Measurements from ENCODE around the gene UBL4B.

Gene UBL4B

GRCh38 chr1:110083866-110084226 lies 28.4 kb upstream of the UBL4B start:
- ChIA-PET CTCF (no interaction called here), POLR2A (no interaction called here)
- DNase-seq (ENCODE audit: extremely low spot score): no peak
- no peak for TF ChIP-seq HDGF (IDR thresholded peaks at IDR 0.05; ENCODE audit: borderline replicate concordance)
- TF ChIP-seq SUZ12 (IDR thresholded peaks at IDR 0.05): no peak
- no peak for TF ChIP-seq FOXM1 (IDR thresholded peaks at IDR 0.05; ENCODE audit: borderline replicate concordance)
- TF ChIP-seq BHLHE40 (IDR thresholded peaks at IDR 0.05; ENCODE audit: borderline replicate concordance): no peak
- no peak for TF ChIP-seq CTBP1 (IDR thresholded peaks at IDR 0.05; ENCODE audit: borderline replicate concordance)
- no peak for TF ChIP-seq ARNT (IDR thresholded peaks at IDR 0.05)
- no peak for TF ChIP-seq FOXK2 (IDR thresholded peaks at IDR 0.05)
- TF ChIP-seq NFRKB (IDR thresholded peaks at IDR 0.05): no peak
- no peak for TF ChIP-seq SP1 (IDR thresholded peaks at IDR 0.05)
- TF ChIP-seq TARDBP (IDR thresholded peaks at IDR 0.05): no peak
- TF ChIP-seq ELF4 (IDR thresholded peaks at IDR 0.05): no peak
- TF ChIP-seq PKNOX1 (IDR thresholded peaks at IDR 0.05): no peak
- no peak for TF ChIP-seq LEF1 (IDR thresholded peaks at IDR 0.05; ENCODE audit: borderline replicate concordance)
- TF ChIP-seq FOXA1 (IDR thresholded peaks at IDR 0.05): no peak

GRCh38 chr1:110084227-110085078 lies 27.8 kb upstream of the UBL4B start:
- TF ChIP-seq BHLHE40 (IDR thresholded peaks at IDR 0.05; ENCODE audit: borderline replicate concordance) (no peak), L3MBTL2 (conservative IDR thresholded peaks at IDR 0.05) (no peak)
- ChIA-PET CTCF (no interaction called here), POLR2A (no interaction called here)
- DNase-seq (ENCODE audit: extremely low spot score): no peak

- ChIA-PET POLR2A (no interaction called here), CTCF (interaction anchor here (8.3 kb wide), 1 partner anchor 17 kb away, joined by 104 read pairs; no protein-coding TSS in a partner anchor)
- no peak for TF ChIP-seq TARDBP (IDR thresholded peaks at IDR 0.05)
- no peak for TF ChIP-seq FOXM1 (IDR thresholded peaks at IDR 0.05; ENCODE audit: borderline replicate concordance)
- no peak for TF ChIP-seq SUZ12 (IDR thresholded peaks at IDR 0.05)
- TF ChIP-seq NFRKB (IDR thresholded peaks at IDR 0.05): no peak
- TF ChIP-seq HDGF (IDR thresholded peaks at IDR 0.05; ENCODE audit: borderline replicate concordance): no peak
- TF ChIP-seq BHLHE40 (IDR thresholded peaks at IDR 0.05; ENCODE audit: borderline replicate concordance): no peak
- TF ChIP-seq PKNOX1 (IDR thresholded peaks at IDR 0.05): no peak
- TF ChIP-seq LEF1 (IDR thresholded peaks at IDR 0.05; ENCODE audit: borderline replicate concordance): no peak
- no peak for TF ChIP-seq ARNT (IDR thresholded peaks at IDR 0.05)
- TF ChIP-seq ZNF384 (IDR thresholded peaks at IDR 0.05): no peak
- no peak for TF ChIP-seq ELF4 (IDR thresholded peaks at IDR 0.05)
- TF ChIP-seq FOXK2 (IDR thresholded peaks at IDR 0.05): no peak
- TF ChIP-seq L3MBTL2 (conservative IDR thresholded peaks at IDR 0.05): no peak
- TF ChIP-seq FOXA1 (IDR thresholded peaks at IDR 0.05): no peak
- TF ChIP-seq SP1 (IDR thresholded peaks at IDR 0.05): no peak
- no peak for DNase-seq (ENCODE audit: extremely low spot score)
These were observed 26.6 kb upstream of the UBL4B start for GRCh38 chr1:110085671-110086070.

GRCh38 chr1:110086961-110087360 lies 25.3 kb upstream of the UBL4B start:
- TF ChIP-seq FOXA1 (IDR thresholded peaks at IDR 0.05): no peak
- no peak for TF ChIP-seq FOXM1 (IDR thresholded peaks at IDR 0.05; ENCODE audit: borderline replicate concordance)
- TF ChIP-seq HDGF (IDR thresholded peaks at IDR 0.05; ENCODE audit: borderline replicate concordance): no peak
- TF ChIP-seq SUZ12 (IDR thresholded peaks at IDR 0.05): no peak
- TF ChIP-seq ZNF384 (IDR thresholded peaks at IDR 0.05): no peak
- no peak for TF ChIP-seq PKNOX1 (IDR thresholded peaks at IDR 0.05)
- no peak for TF ChIP-seq L3MBTL2 (conservative IDR thresholded peaks at IDR 0.05)
- no peak for TF ChIP-seq ELF4 (IDR thresholded peaks at IDR 0.05)
- TF ChIP-seq TARDBP (IDR thresholded peaks at IDR 0.05): no peak
- no peak for TF ChIP-seq LEF1 (IDR thresholded peaks at IDR 0.05; ENCODE audit: borderline replicate concordance)
- no peak for TF ChIP-seq FOXK2 (IDR thresholded peaks at IDR 0.05)
- TF ChIP-seq NFRKB (IDR thresholded peaks at IDR 0.05): no peak
- TF ChIP-seq CTBP1 (IDR thresholded peaks at IDR 0.05; ENCODE audit: borderline replicate concordance): no peak
- TF ChIP-seq SP1 (IDR thresholded peaks at IDR 0.05): no peak
- TF ChIP-seq BHLHE40 (IDR thresholded peaks at IDR 0.05; ENCODE audit: borderline replicate concordance): no peak
- TF ChIP-seq ARNT (IDR thresholded peaks at IDR 0.05): no peak
- DNase-seq (ENCODE audit: extremely low spot score): no peak
- ChIA-PET POLR2A (no interaction called here), CTCF (interaction anchor here (0.6 to 8.3 kb wide), 5 partner anchors 16 to 373 kb away, joined by 3 to 104 read pairs (median 6); partner anchors contain the start of gene UBL4B)

- TF ChIP-seq HDGF (IDR thresholded peaks at IDR 0.05; ENCODE audit: borderline replicate concordance): no peak
- peak; percentile 84 for DNase-seq (ENCODE audit: extremely low spot score)
These were observed 24.2 kb upstream of the UBL4B start for GRCh38 chr1:110087812-110088738.

More at GRCh38 chr1:110087812-110088738, 24.2 kb upstream of the UBL4B start:
- ChIA-PET CTCF (interaction anchor here (0.6 to 8.3 kb wide), 27 partner anchors 9 to 458 kb away, joined by 3 to 104 read pairs (median 5); partner anchors contain the start of gene UBL4B), POLR2A (interaction anchor here (0.9 to 1.2 kb wide), 3 partner anchors 12 to 17 kb away, joined by 3 to 4 read pairs (median 3); no protein-coding TSS in a partner anchor)
